Stromal cell of bone marrow (primary cell): ENCODE results near the gene STAC.

Source experiments
- DNase-seq: peaks from one replicate; pipeline ENCODE4 v3.0.0-alpha.2; 2012; ENCODE audit warnings: low read depth

Gene STAC, protein sequence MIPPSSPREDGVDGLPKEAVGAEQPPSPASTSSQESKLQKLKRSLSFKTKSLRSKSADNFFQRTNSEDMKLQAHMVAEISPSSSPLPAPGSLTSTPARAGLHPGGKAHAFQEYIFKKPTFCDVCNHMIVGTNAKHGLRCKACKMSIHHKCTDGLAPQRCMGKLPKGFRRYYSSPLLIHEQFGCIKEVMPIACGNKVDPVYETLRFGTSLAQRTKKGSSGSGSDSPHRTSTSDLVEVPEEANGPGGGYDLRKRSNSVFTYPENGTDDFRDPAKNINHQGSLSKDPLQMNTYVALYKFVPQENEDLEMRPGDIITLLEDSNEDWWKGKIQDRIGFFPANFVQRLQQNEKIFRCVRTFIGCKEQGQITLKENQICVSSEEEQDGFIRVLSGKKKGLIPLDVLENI

DNA sequence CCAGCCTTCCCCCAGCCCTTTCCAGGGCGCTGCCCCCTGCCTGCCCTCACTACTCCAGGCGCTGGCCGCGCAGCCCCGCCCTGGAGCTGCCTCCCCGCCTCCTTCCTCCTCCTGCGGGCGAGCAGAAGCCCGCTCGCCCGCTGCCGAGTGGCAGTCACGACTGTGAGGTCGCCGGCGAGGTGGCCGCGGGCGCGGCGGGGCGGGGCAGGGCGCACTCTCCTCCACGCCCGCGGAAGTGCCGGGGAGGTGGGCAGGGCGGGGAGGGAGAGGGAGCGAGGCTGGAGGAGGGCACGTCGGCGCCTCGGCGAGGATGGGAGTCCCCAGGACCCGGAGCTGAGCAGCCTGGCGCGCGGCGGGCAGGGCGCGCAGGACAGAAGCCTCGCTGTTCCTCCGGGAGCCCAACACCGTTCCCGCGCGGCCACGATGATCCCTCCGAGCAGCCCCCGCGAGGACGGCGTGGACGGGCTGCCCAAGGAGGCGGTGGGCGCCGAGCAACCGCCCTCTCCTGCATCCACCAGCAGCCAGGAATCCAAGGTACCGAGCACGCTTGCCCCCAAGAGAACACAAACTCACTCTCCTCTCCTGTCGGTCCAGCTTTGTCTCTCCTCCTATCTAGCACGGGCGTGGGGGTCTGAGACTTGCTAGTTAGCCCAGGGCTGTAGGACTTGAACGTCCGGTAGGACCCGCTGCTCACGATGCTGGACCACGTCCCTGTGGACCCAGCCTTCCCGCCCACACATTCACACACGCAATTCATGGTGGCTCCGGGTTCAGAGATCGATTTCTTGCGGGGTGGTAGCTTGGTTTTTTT is at the start of gene STAC:
TSS of gene STAC (plus strand) at position 284 of the 811 bp plus-strand sequence. CDS start at position 424, 140 bp downstream.
- no peak for DNase-seq

DNA sequence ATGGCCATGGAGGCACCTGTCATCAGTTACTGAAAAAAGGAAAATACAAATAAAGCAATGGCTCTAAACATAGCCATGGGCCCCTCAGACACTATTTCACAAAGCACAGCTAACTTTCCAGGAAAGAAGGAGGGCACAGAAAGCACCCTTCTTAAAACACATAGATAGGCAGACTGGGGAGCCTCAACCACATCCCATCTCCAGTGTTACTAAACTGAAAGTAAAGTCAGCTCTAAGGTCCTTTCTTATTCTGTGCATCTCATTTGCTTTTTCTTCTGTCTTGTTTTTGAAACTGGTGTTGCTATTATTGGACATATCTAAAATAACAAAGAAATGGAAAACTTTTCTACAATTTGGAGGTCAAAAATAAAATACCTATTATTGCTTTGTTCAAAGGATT is 48.2 kb upstream of the STAC start:
- DNase-seq = no peak

DNA sequence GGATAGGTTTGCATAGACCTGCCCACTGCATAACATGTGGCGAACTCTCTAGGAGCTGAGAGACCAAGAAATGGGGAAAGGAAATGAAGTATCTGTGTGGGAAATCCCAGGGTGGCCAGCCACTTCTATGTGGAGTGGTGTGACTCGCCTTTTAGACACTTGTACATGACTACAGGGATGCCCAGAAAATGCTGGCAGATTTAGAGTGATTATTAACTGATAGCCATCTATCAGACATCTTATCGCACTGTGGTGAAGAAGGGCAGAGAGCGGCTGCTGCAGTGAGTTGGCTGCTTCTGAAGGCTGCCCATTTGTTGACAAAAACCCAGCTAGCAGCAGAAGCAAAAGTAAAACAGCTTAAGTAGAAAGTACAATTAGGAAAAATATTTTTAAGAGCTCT is 18.1 kb upstream of the STAC start:
- no peak for DNase-seq

DNA sequence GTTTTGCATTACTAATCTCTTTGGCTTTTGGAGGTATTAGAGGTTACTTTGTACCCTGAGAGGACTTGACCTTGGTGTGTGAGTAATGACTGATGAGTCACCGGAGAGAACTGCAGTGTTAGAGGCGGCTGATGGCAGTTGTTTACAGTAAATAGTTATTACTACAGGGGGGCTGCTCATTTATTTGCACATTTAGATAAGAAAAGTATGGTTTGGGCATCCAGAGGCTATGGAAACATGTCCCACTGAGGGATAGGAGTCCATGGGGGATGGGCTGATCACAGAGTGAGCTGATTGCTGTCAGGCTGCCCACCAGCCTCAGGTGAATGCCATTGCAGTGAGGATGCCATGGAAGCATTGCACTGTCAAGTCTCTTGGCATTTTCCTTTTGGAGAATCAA is 17.3 kb upstream of the STAC start:
- DNase-seq = no peak

DNA sequence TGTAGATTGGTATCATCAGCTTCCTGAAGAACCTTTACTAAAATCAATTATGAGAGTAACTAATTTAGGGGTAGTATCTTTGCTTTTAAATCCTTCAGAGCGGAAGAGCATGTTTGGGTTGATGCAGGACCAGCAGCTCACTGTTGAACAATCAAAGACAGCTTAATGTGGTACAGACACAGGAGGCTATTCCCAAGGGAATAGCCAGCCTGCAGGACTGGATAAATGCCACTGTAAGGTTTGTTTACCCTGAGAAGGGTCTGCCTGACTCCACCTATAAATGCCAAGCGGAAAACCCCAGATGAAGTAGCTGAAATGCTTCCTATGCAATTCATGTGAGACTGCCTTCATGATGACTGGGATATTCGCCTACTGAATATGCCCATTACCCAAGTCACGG is 16.0 kb upstream of the STAC start:
- DNase-seq = no peak

DNA sequence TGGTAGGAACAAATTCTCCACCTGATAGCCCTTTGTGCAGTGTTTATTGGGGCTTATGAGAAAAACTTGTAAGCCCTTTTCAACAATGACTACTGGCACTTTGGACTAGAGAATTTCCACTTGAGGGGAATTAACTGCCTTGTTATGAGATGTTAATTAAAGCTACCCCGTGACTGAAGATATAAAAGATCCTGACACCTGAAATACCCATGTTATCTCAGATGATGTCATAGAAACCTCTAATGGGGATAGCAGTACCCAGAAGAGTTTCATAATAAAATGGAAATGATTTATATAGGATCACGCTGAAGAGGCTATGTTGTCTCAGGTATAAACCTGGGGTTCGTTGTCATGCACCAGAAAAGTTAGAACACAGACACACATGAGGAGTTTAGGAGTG is 14.5 kb upstream of the STAC start:
- no peak for DNase-seq

DNA sequence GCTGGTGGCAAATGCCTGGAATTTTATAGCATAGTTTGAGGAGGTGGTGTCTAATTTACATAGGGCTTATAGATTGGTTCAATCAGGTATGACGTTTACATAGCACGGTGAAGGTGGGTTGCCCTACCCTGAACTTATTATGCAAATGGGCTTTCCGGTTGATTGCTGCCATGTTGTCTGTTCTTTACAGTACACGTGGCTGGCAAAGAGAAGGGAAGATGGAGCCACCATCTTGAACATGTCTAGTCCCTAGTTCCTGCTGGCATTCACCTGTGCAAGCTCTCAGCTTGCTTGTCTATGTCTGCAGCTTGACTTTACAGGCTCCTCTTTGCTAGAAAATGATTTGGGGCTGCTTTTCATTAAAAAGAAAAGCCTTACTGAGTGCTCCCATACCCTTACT is 14.0 kb upstream of the STAC start:
- DNase-seq = no peak

DNA sequence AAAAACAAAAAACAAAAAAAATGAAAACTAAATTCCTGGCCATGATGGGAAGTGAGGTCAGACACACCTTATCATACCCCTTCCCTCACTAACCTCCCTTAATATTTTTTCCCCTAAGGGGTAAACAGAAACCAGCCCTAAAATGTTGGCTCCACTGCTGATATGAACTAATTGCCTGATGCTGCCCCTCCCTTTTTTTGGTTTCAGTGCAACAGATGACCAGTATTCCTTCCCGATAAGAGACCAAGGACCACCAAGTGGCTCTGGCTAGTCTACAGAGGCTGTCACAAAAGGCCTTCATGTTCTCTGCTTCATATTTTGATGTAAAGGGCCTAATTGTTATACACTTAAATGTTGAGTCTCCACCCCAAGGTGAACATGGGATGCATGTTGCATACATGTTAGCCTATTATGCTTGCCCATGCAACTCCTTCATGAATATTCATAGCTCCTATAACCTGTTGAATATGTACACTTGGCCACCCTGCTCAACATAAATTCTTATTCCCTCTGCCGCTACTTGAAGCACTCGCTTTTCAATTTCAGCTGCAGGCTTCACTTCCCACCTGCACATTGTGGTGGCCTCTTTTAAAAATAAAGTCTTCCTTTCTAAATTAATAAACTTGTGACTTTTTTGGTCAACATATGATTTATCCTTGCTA is 12.3 kb upstream of the STAC start:
- DNase-seq = no peak

DNA sequence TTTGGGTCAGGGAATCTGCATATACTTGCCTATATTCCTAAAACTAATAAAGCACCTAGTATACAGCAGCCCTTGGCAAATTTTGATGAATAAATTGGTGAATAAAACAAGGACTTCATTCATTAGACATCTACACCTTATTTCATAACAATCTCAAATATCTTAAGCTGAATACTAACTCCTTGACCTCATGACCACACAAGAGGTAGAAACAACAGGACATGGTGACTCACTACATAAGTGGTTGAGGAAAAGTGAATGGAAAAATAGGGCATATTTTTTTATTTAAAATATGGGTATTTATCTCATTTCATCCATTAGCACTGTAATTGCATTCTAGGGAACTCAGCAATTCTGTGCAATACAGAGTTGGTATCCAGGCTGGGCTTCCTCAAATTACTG is 7.8 kb upstream of the STAC start:
- DNase-seq = no peak

DNA sequence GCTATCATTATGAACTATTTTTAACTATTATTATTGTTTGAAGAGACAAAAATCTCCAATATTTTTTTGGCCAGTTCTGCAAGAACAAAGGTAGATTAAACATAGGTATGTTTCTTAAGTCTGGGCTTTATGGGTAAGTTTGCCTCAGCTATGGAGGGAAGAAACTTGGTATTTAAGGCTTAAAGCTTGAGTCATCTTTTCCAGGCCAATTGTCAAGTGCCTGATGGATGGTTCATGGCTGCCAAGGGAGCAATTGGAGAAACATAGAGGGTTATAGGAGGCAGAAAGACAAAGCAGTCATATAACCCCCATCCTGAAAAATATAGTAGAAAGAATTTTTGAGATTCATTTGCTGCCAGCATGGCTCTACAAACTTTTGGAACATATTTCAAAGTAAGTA is 7.2 kb upstream of the STAC start:
- peak; percentile 91 for DNase-seq

DNA sequence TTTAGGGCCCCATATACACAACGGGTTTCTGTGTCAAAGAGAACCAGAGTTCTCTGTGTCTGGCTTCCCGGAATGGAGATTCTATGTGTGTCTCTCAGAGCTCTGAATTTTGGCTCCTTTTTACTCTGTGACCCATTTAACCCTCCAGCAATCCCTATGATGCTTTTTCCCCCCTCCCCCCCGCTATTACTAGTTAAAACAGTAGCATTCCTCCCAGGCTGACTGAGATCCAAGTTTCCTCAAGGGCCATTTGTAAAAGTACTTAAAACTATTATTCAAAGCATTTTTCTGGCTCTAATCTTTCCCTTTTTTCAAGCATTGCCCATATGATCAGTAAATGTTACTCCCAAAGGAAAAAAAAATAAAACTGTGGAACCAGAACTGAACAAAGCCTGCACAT is 6.6 kb upstream of the STAC start:
- DNase-seq = no peak

DNA sequence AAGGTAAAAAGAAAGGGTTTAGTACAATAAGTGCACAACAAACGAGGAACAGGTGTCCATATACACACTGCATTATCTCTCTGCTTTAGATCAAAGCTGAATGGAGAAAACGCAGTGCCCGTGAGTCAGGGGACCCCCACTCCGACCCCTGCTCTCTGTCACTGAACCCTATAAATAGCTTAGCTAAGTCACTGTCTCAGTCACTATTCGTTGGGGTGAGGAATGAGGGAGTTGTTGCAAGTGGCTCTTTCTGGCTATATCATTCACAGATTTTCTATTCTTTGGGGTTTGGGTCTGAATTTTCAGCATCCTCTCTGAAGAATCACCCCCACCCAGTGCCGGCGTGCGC is 458 bp upstream of the STAC start:
- DNase-seq = no peak

DNA sequence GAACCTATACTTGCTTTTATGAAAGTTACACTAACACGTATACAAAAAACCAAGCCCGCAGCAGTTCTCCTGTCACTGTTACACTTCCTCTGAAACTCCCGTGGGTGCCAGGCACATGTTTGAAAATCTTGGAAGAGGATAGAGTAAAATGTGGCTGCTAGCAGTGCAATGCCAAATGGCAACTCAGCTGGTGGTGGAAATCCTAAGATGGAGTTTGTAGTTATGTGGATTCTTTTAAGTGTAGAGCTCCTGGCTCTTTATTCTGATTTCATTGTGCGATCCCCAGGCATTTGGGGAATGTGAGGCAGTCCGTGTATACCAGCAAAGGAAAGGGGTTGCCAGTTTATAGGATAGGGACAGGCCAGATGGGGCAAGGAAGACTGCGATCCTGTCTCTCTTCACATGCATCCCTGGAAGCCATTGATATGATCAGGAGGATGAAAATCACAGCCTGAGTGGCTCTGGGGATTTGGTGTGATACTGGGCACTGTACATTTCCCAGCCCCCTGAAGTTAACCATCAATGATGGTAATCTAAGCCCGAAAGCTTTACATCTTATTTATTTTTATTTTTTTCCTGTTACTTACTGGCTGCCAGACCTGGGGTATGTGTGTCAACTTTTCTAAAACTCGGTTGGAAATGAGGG is 1.1 kb downstream of the STAC start:
- no peak for DNase-seq

DNA sequence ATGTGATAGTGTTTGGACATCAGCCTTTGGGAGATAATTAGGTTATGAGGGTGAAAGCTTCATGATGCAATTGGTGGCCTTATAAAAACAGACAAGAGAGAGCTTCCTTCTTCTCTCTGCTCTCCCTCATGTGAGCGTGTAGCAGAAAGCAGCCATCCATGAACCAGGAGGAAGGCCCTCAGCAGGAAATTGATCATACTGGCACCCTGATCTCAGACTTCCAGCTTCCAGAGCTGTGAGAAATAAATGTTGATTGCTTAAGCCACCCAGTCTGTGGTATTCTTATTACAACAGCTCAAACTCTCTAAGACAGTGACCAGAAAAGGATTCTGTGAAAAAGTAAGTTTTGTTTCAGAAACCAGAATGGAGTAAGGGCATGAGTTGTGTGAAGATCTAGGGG is 13.3 kb downstream of the STAC start:
- no peak for DNase-seq

DNA sequence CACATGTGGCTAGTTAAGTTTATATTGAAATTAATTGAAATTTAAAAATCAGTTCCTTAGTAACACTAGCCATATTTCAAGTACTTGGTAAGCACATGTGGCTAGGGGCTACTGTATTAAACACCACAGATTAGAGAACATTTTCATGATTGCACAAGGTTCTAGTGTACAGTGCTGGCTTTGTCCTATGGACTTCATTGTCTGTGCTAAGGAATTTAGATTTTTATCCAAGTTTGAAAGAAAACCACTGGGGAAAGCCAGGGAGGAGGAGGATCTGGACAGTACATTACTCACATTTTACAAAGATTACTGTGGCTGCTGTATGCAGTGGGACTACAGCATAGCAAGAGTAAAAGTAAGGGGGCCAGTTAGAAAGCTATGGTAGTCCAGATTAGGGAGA is 13.9 kb downstream of the STAC start:
- no peak for DNase-seq

DNA sequence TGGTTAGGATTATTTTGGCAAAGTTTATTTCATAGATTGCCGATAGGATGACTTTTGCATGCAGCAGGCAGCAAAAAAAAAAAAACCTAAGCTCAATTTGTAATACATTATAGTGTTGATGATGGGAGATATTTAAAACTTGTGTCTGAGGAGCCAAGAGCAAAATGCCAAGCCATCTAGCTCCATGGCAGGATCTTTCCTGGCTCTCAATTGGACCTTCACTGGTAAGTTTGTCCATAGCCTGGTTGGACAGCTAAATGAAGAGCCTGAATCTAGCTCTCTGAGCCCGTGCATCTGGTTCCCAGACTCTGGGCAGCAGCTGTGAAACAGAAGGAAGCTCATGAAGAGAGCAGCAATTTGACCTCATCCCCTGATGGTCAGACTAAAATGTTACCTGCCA is 17.5 kb downstream of the STAC start:
- no peak for DNase-seq

DNA sequence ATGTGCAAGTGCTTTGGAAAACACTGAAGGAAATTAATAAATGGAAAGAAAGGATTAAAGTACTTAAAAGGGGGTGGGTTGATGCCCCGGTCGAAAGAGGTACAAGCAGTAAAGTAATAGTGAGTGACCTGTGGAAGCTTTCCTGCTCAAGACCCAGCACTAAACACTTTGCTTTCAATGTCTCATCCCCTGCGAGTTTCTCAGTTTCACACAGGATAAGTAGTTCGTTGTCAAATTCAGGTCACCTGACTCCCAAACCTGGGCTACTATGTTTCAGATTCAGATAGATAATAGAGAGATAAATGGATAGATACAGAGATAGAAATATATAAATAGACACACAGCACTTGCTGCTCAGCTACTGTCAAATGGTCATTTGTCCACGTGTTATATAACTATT is 19.6 kb downstream of the STAC start:
- no peak for DNase-seq

DNA sequence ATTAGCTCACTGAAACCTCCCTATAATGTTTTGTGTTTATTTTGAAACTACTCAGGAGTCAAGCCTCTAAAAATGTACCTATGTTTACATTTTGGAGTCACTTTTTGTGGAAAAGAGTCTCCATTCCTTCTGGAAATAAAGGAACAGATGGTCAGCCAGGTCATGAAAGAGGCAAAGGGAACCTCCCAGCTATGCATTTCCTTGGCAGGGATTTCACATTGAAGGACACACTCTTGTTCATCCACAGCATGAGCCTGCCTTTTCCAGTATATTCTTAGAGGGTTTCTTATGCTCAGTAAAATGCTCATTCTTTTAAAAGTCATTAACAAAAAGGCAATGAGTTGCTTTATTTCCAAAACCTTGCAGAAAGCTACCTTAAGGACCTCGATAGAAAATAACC is 20.8 kb downstream of the STAC start:
- DNase-seq = no peak

DNA sequence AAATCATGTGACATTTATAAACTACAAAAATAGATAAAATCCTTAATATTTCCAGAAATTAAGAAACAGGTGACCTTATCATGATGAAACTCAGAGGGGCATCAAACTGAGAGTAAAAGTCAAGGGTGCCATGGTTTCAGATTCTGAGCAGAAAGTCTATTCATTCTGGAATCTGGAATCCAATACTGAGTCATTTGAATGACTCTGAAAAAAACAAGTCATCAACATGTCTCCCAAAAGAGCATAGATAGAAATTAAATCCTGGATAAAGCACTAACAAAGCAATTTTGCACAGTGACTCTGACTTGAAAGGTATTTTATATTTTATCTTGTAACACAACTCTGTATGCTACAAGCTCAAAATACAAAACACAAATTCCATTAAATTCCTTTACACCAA is 23.4 kb downstream of the STAC start:
- DNase-seq = no peak

DNA sequence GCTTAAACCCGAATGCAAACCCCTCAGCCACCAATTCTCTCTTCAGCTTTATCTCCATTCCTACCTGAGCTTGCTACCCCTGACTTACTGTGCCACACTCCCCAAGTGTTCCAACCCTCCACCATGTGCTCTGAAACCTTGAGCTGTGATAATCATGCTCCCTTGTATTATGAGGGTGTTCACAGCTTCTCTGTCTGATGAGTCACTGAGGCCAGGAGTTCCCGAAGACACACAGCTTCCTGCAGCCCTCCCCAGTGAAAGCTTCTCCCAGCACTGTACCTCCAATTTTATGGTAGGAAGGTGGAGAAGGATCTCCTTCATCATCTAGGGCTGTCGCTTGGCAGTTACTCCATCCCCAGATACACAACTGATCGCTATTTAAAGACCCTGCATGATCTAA is 24.9 kb downstream of the STAC start:
- no peak for DNase-seq

DNA sequence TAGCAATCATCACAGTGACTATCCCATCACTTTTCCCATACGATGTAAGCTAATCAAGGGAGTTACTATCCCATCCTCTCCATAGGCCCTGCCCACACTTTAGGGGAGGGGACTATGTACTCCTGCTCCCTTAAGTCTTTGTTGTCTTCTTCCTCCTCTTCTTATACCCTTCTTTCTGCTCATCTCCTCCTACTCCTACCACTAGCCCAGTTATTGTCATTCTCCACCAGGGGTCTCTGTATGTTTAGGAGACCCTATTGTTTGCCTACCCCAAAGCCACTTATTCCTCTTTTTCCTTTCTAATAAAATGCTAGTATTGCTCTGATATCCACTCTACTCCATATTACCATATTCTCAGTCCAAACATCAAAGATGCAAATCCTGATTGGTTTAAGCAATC is 27.8 kb downstream of the STAC start:
- no peak for DNase-seq

DNA sequence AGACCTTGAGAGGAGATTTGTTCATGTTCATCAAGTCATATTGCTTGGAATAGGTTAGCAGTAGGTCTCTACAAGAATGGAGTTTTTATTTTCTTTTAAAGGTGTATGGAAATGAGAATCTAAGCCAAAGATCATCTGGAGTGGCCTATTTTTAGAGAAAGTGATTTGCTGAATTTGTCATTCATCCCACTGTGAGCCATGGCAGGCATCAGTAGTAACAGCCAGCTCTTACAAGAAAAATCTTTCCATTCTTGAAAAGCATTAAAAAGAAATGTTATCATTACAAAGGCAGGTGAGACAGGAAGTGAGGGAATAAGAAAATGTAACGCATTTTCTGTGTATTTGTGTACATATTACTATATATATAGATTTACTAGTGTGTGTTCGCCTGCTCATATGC is 29.6 kb downstream of the STAC start:
- DNase-seq = no peak

DNA sequence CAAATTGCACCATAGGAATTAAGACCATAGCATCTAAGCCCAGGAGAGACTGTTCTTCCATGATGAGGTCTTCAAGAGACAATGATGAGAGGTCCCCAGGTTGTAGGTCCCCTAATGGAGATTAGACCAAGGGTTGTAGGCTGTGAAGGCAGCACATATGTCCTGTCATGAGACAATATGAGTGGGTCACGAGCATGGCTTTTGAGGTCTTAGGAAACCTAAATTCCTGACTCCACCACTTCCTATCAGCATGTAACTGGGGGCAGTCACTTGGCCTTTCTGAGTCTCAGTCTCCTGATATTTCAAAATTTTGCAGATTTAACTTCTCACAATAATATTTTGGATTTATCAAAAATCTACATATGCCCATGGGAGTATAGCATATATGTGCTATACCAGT is 31.3 kb downstream of the STAC start:
- DNase-seq = no peak
